Inflammatory macrophage treated with lipopolysaccharide for 1 hour (primary cell): ENCODE data around the gene TBCE.

Source experiments
- DNase-seq, 2 donors: peaks; one replicate each; pipeline ENCODE4 v3.0.0-alpha.2; 2020 to 2022

The TBCE gene

DNA sequence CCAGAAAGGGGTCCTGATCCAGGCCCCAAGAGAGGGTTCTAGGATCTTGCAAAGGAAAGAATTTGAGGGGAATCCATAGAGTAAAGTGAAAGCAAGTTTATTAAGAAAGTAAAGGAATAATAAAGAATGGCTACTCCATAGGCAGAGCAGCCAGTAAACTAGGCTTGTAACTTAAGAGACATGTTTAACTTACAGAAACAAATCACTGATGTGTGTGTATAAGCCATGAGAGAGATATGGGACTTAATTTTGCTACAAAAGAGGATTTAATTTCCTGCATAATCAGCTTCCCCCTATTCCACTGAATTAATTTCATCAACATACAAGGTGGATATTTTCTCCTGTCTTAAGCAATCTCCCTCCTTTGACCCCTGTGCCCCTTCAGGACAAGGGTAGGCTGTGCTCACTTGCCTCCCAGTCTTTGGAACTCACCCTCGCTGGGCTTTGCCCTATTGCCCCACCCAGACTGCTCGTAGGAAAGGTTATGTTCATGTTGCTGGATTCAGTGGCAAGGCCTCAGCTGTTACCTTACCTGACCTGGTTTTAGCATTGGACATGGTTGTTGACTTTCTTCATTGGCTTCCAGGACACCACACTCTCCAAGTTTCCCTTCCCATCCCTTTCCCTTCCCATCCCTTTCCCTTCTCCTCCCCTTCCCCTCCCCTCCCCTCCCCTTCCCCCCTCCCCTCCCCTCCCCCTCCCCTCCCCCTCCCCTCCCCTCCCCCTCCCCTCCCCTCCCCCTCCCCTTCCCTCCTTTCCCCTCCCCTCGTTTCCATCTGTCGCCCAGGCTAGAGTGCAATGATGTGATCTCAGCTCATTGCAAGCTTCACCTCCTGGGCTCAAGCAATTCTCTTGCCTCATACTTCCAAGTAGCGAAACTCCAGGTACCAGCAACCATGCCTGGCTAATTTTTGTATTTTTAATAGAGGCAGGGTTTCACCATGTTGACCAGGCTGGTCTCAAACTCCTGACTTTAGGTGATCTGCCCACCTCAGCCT is 44.6 kb downstream of the TBCE start:
- DNase-seq, result no peak

DNA sequence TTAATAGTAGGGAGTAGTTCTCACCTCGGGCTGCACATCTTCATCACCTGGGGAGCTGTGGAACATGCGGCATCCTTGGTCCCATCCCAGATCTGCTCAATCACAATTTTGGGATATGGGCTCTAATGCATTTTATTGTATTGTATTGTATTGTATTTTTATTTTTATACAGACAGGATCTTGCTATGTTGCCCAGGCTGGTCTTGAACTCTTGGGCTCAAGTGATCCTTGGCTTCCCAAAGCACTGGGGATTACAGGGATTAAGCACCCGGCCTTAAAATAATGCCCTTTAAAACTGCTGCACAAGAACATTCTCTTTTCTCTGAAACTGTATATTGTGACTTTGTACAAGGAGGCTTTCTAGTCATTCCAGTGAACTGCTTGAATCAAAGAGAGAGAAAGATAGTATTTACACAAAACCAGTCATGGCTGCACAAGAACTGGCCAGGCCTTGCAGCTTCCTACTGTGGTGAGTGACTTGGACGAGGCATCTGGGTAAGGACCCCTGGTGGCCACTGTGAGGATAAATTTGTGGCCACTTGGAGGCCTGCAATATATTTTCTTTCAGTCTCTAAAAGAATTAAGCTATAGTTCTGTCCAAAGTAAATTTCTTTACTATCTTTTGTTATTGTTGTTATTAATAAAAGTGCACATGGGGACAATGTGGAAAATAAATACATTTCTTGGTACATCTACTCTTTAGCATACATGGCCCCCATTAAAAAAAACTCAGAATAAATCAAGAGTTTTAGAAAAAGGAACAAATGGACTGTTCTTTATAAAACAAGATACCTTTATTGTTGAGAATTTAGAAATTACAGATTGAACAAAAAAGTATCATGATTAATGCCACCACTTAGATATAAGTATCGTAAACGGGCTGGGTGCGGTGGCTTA is 48.0 kb downstream of the TBCE start:
- DNase-seq, result peak; percentile 48 to 68

DNA sequence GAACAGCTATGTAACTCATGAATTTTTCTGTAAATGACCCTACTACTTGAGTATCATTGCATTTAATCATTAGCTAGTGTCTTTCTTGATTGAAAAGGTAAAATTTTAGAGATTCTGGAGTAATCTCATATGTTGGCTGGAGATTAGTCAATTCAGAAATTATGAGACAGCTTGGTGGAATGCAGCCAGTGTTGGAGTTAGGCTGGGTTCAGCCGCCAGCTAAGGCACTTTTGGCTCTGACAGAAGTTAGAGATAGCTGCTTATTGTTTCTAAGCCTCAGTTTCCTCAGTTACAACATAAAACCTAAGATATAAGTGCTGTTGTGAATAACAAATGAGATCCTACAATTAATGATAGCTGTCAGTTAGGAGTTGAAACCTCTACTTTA is 49.4 kb downstream of the TBCE start:
- DNase-seq, result no peak

DNA sequence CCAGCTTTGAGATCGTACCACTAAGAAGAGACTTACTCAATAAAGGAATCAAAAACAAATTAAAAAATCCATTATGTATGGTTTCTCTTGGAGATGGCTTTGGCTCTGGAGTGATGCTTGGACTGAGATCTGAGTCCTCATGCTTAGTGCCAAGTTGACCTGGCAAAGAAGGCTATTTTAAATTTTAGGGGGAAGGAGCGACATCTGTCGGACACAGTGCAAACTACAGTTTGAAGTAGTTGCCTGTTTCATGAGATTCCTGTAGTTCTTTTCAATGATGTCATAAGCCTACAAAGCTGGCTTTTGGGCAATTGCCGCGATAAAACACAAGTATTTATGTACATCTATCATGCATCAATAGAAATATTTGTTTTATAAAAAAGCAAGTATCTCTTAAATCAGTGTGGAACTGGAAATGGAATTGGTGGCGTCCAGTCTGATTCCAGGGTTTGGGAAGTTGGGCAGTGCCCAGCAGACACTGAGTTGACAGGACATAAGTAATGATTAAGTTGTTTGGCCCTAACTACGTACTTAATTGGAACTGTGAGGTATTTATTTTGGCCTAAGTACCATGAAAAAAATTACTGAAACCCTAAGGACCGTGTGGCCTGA is 50.0 kb downstream of the TBCE start:
- peak; percentile 48 to 87 for DNase-seq

DNA sequence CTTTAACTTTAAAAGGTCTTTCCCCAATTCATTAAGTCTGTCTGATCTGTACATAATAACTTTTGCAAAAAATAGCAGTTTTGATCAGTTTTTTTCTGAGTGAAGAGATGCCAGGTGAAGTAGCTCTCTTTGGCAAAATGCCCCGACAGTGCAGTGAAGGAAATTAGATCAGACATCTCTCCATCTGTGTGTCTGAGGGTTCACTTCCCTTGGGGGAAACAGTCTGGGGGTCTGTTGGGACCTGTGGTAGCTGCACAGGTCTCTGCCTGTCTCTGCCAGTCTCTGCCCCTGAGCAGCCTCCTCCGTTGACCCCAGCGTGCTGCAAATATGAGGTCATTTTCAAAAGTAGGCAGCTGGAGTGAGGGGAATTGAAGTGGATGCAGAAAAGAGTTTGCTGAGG is 54.5 kb downstream of the TBCE start:
- no peak for DNase-seq

DNA sequence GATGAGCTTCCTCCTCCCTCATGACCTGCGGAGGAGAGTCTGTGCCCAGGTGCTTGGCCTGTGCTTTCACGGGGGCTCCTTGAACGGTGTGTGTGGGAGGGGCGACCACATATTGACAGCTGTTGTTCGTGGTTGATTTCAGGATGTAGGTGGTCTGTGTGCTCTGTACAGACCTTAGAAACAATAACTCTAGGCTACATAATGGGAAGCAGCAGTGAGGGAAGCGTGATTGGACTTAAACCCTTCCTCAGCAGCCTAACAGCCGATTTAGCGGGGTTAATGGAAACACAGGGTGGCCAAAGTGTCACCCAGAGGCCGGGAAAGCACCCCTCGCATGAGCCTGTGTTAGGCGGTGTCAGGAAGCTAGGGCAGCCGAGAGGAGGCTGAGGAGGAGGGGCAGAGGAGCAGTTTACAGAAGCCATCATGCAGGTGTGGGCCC is 56.0 kb downstream of the TBCE start:
- no peak for DNase-seq

DNA sequence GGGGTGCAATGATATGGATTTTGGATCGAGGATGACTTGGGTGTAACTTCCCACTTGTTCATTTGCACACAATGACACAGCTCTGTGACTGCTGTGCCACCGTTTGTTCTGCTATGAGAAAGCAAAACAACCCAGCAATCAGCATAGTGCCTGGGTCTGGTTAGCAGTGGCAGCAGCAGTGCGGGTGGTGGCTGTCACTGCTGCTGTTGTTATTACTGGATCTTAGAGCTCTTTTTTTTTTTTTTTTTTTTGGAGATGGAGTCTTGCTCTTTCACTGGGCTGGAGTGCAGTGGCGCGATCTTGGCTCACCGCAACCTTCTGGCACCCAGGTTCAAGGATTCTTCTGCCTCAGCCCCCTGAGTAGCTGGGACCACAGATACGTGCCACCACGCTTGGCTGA is 56.9 kb downstream of the TBCE start:
- DNase-seq, result no peak

DNA sequence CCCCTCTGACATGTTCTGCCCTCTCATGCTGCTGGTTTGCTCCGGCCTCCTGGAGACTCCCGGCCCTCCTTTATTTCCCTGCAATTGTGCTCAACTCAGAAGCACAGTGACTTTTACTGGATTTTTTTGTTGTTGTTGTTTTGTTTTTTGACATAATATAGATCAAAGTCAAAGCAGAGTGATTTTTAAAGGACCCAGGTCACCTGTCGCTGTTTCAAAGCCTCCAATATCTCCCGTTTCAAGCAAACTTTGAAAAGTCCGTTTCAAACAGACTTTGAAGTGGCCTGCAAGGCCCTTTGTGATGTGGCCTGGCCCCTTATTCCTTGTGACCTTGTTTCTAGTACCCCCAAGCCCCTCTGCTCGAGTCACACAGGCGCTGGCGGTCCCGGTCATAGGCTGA is 58.1 kb downstream of the TBCE start:
- DNase-seq, result no peak

DNA sequence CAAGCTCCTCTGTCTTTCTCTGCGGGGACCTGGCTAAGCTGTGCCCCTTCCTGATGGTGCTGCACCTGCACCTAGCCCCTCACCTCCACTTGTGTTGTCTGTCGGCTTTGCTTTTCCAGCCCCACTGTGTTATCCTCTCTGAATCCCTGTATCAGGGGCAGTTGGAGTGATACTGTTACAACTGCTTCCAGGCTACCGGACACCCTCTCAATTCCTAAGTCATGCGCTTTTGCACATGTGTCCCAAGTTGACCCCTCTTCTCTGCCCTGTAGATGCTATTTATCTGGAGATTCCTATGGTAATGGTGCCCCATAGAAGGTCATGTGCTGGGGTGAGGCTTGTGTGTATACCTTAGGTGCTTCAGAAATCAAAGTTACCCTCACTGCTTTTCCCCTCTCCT is 58.9 kb downstream of the TBCE start:
- DNase-seq, result no peak

DNA sequence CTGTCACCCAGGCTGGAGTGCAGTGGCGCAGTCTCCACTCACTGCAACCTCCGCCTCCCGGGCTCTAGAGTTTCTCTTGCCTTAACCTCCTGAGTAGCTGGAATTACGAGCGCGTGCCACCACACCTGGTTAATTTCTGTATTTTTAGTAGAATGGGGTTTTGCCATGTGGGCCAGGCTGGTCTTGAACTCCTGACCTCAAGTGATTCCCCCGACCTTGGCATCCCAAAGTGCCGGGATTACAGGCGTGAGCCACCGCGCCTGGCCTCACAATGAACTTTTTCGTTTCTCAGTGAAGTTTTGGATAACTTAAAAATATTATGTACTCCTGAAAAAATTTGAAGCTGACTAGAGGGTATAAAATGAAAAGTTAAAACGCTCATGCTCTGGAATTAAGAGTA is 59.5 kb downstream of the TBCE start:
- DNase-seq, result no peak

DNA sequence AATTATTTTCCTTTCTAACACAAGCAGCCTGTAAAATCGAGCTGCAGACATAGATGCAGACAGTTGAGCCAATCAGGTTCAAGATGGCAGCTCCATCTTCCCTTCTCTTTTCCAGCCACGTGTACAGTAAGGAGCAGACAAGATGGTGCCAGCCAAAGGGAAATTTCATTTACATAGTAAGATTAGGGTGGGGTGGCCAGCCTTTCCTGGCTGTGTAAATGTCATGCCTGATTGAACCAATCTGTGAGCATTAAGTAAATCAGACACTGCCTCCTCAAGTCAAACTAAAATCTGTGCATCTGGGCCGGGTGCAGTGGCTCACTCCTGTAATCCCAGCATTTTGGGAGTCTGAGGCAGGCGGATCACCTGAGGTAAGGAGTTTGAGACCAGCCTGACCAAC is 60.2 kb downstream of the TBCE start:
- no peak for DNase-seq

DNA sequence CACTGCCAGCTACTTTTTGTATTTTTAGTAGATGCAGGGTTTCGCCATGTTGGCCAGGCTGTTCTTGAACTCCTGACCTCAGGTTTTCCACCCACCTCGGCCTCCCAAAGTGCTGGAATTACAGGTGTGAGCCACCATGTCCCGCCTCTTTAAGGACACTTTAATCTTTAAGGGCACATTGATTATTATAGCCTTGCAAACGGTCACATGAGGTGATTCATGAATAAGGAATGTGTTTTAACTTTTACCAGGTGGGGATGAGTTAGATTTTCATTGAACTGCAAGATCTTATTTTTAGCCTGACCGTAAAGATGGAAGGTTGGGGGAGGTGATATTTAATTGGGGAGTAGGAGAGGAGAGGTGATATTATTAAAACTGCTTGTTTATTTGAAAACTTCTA is 61.9 kb downstream of the TBCE start:
- DNase-seq, result no peak

DNA sequence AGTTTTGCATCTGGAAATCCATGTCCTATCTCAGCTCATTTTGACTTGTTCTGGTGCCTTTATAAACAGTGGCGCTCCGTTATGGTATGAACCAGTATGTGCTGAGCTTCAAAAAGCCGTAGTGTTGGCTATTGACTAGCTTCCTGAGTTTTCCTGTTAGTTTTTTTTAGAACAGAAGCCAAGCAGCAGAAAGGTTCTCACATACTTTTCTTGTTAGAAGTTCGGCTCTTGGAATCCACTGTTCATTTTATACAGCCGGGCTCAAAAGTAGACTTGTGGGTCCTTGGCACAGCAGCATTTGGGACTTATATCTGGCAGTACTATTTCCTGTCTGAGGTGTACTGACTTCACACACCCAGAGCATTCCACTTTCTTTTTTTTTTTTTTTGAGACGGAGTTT is 63.8 kb downstream of the TBCE start:
- no peak for DNase-seq

DNA sequence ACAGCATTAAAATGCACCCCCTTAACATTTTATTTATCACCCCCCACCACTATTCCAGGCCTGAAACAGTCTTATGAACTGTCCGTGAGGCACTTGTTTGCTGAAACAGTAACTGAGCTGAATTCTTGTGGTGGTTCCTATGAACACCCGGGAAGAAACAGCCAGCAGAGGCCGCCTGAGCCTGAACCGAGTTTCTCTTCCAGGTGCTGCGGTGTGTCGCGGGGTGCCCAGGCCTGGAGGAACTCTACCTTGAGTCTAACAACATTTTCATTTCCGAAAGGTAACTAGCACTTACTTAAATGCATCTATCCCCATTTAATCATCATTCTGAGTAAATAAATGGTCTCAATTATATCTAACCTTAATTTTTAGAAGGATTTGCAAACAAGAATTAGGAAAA is 66.8 kb downstream of the TBCE start:
- DNase-seq, result no peak

DNA sequence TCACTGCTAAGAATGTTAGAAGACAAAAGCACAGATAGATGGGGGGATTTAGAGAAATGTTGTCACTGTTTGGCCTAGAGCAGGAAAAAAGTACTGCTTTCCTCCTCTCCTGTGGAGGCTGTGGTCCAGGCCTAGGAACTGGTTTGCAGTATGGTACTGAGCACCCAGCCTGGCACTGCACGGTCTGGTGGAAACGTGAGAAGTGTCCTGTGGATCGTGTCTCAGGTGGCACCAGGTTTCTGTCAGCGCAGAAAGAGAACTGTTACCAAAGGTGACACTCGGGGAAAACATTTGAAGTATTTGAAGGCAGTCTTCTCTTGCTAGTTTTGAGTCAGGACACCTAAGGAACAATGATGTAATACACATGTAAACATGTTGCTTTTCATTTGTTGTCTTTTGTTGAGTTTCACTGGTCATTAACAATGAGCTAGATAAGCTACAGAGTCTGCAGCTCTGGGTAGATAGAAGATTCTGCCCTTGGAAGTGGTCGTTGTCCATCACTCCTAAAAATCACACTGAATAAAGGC is 74.0 kb downstream of the TBCE start:
- no peak for DNase-seq

DNA sequence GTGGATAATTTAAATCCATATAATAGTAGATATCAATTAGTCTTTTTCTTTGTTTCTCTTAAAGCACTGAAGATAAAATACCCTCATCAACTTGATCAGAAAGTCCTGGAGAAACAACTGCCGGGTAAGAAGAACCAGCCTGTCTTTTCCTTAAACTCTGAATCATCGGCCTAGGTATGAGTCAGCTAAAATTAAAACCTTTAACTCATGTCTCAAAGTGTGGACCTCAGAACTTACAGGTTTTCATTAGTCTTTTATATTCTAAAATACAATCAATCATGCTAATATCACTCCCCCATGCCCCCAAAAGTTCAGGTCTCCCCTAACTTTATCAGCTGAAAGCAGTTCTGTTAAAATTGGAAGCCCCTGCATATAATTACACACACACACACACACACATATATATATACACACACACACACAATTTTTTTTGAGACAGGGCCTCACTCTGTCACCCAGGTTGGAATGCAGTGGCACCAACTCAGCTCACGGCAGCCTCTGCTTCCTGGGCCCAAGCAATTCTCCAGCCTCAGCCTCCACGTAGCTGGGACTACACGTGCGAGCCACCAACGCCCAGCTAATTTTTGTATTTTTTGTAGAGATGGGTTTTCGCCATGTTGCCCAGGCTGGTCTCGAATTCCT is 75.7 kb downstream of the TBCE start:
- DNase-seq, result no peak

DNA sequence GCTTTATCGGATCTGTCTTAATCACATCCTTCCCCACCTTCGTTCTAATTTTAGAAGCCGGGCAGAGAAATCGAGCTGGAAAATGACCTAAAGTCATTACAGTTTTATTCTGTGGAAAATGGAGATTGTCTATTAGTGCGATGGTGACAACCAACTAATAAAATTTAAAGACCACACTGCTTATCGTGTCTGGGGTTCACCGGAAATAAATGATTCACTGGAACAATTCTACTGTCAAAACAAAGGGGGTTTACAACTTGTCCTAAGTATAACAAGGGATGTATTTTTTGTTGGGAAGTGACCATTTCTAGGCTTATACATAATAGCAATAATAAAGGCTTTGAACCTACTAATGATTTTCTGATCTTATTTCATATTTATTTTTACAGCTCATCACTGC is 81.4 kb downstream of the TBCE start:
- DNase-seq, result no peak

DNA sequence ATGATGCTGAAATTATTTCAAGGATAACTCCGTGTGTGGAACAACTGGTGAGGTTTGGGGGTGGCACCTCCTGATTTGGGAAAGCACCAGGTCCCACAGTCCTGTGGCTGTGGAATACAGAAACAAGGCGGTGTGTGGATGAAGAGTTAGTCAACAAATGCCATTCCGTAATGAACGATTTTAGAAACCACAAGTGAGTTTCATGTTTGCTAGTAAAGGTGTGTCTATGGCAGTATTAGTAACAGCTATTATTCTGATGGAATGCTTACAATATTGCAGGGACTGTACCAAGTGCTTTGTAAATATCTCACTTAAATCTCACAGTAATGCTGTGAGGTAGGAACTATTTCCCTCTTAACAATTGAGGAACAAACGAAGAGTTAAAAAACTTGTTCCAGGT is 83.2 kb downstream of the TBCE start:
- DNase-seq, result no peak

DNA sequence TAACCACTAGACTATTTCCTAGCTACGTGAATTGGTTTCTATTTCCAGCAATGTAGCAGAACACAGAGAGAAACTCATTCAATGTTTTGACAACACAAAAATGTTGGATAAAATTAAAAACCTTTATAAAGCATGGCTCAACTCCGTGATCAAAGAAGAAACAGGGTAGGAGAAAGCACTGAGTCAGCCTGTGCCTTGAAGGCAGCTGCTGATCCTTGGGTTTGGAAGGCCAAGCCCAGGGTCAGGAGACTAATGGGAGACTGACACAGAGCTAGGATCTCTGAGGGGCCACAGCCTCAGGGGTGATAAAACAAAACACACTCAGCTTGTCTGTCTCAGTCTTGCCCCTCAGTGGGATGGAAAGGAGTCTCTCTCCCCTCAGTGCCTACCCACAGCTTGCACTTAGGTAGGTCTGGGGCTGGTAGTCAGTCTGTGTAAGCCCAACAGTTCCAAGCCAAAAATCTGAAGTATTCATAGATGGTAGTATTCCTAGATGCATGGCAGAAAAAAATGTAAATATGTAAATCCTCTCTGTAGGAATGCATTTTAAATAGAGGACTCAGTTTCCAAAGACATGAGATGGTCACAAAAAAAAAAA is 83.8 kb downstream of the TBCE start:
- no peak for DNase-seq

DNA sequence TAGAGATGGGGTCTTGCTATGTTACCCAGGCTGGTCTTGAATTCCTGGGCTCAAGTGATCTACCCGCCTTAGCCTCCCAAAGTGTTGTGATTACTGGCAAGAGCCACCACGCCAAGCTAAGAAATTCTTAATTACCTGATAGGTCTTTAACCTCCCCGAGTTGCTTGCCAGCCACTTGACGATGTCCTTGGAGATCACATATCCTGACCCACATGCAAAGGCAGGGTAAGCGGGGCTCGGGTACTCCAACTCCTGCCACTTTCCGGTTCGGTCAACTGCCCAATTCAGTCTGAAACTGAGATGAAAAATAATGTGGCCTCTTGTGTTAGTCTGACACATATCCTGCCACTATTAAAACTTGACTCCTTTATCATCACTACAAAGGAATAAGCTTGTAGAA is 86.8 kb downstream of the TBCE start:
- no peak for DNase-seq

DNA sequence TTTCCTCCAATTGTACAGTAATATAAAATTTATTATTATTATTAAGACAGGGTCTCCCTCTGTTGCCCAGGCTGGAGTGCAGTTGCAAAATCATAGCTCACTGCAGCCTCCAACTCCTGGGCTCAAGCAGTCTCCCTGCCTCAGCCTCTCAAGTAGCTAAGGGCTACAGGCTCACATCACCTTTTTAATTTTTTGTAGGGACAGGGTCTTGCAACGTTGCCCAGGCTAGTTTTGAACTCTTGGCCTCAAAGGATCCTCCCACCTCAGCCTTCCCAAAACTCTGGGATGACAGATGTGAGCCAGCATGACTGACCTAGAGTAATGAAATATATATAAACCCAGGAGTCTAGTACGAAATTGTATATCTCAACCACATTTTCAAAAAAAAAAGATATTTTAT is 87.9 kb downstream of the TBCE start:
- DNase-seq, result no peak

DNA sequence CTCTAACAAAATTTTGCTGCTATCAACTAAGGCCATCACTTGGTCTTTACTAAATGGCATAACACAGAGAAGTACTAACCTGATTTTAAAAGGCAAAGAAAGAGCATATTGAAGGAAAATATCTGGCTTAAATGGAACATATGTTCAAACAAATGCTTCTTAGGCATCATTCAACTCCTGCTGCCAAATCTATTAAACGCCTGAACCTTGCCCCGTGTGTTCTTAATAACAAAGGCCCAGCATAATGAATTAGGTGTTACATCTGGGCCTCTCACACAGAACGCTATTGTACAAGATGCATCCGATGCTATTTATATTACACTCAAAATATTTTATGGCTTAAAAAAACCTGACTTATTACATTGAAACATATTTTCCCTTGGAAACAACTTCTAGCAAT is 88.6 kb downstream of the TBCE start:
- no peak for DNase-seq
